Urothelium cell line (cell line): ENCODE results near the gene SLC44A5.
"Not testable (repeated sequence)": the region's sequence is repeated elsewhere in the genome, so short reads cannot be mapped to it uniquely, and the experiment has no call there.

Experiments used
- DNase-seq: peaks from one replicate; pipeline ENCODE4 v3.0.0; 2011; ENCODE audit warnings: low spot score, mixed read lengths
- FAIRE-seq: peaks from 2 replicates; lab custom pipeline; 2011; peaks lifted over from hg19 to GRCh38; lab: Jason Lieb, UNC

SLC44A5 gene

DNA sequence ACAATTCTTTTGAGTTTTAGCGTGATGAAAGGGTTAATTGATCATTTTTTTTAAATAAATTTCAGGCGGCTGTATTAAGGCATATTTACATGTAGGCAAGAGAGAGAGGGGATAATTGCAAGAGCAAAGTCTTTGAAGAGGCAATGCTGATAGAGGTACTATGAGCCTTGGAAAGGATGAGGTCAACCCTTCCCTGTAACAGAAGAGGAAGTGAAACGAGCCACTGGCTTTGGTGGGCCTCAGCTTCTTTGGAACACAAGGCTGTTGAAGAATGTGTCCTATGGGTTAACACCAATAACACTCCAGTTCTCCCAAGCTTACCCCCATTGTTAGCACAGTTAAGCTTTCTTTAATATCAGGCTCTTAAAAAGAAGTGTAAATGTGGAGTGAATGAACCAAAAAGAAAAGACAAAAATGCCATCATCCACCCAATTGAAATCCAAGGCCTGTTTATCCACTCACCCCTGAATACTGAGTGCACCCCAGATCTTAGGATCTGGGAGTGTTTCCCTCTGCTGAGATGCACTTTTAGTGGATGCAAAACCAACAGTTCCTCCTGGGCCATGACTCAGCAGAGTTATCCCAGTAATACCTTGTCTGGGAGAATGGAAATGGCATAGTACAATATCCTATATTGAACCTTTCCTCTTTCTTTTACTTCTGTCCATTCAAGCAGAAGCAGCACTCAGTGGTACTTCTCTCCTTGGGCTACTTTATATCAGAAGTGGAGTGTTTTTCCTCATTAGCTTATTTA, 216.4 kb downstream of the SLC44A5 start:
- DNase-seq (no peak), FAIRE-seq (no peak)

DNA sequence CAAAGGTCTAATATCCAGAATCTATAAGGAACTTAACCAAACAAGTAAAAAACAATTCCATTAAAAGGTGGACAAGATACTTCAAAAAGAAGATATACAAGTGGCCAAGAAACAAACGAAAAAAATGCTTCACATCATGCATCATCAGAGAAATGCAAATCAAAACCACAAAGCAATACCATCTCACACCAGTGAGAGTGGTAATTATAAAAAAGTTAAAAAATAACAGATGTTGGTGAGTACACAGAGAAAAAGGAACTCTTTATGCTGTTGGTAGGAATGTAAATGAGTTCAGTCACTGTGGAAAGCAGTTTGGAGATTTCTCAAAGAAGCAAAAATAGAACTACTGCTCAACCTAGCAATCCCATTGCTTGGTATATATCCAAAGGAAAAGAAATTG, 218.6 kb downstream of the SLC44A5 start:
- DNase-seq (no peak), FAIRE-seq (no peak)

DNA sequence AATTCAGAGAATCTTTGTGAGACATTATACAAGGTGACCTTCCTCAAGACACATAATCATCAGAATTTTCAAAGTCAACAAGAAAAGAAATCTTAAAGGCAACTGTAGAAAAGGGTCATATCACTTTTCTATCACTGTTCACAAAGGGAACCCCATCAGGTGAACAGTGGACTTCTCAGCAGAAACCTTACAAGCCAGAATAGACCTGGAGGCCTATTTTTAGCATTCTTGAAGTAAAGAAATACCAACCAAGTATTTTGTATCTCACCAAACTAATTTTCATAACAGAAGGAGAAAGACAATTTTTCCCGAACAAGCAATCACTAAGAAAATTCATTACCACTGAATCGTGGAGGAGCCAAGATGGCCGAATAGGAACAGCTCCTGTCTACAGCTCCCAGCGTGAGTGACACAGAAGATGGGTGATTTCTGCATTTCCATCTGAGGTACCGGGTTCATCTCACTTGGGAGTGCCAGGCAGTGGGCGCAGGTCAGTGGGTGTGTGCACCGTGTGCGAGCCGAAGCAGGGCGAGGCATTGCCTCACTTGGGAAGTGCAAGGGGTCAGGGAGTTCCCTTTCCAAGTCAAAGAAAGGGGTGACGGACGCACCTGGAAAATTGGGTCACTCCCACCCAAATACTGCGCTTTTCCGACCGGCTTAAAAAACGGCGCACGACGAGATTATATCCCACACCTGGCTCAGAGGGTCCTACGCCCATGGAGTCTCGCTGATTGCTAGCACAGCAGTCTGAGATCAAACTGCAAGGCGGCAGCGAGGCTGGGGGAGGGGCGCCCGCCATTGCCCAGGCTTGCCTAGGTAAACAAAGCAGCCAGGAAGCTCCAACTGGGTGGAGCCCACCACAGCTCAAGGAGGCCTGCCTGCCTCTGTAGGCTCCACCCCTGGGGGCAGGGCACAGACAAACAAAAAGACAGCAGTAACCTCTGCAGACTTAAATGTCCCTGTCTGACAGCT, 235.2 kb downstream of the SLC44A5 start:
- DNase-seq, FAIRE-seq: not testable (repeated sequence)

DNA sequence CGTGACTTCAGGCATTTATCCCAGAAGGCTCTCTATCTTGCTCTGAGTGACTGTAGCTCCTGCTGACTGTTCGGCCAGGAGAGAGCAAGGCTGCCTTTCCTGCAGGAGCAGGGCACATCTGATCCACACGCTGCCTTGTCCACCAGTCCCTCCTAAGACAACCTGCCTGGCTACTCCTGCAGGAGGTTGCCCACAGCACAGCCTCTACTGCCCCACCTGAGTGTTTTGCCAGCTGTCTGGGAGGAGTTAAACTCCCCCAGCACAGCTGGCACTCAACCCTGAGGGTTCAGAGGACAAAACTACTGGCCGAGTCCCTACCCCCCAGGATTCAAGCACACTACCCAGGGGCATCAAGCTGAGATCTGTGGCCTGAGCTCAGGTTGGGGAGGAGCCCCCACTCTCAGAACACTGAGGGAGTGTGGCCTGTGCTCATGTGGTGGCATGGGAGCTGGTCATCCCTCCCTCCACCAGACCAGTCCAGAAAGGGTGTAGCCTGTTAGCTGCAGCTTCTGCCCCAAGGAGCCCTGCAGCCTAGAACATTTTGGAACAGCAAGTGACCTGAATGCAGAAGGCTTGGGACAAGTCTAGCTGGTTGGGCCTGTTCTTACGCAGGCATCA, 237.3 kb downstream of the SLC44A5 start:
- FAIRE-seq (peak; percentile 5), DNase-seq (no peak)

DNA sequence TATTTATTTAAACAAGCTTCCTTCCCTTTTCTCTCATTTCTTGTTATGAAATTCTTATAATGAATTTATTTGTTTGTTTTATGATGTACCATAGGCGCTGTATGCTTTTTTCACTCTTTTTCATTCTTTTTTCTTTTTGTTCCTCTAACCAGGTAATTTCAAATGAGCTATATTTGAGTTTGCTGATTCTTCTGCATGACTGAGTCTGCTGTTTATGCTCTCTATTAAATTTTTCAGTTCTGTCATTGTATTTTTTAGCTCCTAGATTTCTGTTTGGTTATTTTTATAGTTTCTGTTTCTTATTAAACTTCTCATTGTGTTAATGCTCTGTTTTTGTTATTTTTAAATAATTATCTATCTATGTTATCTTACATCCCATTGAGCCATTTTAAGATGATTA, 244.3 kb downstream of the SLC44A5 start:
- no peak for DNase-seq

DNA sequence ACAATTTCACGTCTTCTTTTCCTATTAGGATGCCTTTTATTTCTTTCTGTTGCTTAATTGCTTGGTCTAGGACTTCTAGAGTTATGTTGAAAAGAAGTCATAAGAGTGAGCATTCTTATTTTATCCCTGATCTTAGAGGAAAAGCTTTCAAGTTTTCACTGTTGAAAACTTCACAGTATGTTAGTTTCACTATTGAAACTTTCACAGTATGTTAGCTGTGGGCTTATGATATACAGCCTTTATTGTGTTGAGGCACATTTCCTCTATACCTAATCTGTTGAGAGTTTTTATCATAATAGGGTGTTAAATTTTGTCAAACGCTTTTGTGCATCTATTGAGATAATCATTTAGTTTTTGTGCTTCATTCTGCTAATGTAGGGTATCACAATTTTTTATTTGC, 249.7 kb downstream of the SLC44A5 start:
- DNase-seq (no peak), FAIRE-seq (no peak)

More for the DNA sequence above, 244.3 kb downstream of the SLC44A5 start:
- no peak for FAIRE-seq

DNA sequence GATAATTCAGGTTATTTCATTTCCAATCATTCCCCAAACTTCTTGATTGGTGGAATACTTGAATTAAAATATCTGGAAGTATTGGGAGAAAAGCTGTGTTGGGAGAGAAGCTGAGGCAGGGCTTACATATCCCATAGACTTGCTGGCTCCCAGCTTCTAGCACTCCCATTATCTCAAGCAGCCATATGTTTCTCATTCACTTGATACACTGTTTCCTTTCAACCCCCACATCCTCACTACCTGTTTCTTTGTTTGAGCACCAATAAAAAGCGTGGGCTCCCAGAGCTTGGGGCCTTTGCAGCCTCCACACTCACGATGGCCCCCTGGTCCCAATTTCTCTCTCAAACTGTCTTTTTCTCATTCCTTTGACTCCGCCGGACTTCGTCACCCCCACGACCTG, 256.6 kb downstream of the SLC44A5 start:
- DNase-seq, FAIRE-seq: not testable (repeated sequence)

DNA sequence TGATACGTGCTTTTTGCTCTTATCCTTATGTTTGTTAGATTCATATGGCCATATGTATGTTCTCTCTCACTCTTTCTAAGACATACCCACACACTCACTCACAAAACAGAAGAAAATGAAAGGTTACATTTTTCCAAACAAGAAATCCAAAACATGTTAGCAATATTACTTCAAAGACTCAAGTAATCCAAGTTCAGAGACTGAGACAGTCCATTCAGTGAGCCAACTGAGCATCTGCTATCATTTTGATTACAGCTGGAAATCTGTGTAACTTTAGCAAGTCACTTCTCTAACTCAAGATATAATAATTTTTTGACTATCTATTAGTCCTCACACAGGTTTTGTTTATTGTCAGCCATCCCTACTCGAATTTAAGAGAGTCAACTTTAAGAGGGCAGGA, 257.9 kb downstream of the SLC44A5 start:
- DNase-seq = no peak
- FAIRE-seq = no peak

DNA sequence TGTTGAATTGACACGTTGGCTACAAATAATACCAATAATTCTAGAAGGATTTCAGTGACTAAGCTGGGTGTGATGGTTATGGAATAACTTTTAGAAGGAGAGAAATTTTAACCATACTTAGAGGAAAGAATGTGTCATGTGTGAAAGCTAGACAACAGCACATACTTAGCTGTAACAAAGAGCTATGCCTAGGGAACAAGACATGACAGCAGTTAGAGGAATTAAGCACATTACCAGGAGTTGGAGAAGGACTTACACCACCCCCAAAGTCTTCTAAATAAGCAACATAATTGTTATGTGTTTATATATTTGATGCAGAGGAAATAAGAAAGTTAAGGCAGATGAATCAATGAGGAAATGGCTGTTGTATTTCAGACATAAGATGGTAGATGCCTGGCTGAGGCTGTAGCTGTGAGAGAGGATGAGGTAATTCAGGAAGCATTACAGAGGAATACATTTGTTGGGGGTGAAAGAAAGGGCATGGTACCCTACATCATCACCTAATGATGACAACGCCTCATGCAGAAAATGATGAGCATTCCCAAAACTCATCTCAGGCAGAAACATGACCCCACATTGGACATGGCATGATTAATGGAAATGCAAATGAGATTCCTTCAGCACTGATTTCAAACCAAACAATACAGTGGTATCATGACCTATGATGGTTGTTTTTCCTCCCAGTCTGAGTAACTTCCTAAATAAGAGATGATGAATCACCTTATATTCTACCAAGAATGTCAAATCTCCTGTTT, 265.2 kb downstream of the SLC44A5 start:
- peak; percentile 4 for DNase-seq
- no peak for FAIRE-seq

DNA sequence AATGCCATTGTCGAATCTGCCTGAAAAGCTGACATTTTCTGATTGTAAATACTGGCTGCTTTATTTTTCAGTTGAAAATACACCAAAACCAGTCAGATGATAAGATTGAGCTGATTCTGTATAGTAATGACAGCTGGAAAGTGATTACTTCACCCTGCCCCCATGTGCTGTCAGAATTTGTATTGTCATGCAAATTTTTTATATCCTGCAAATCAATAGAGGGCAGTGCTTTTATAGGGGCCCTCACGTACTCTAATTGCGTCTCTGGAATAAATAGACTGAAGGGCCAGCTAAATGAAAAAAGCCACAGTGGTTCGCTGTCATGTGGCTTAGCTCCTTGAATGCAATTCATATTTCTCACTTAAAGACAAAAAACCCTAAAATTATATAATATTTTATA, 268.1 kb downstream of the SLC44A5 start:
- FAIRE-seq = no peak

DNA sequence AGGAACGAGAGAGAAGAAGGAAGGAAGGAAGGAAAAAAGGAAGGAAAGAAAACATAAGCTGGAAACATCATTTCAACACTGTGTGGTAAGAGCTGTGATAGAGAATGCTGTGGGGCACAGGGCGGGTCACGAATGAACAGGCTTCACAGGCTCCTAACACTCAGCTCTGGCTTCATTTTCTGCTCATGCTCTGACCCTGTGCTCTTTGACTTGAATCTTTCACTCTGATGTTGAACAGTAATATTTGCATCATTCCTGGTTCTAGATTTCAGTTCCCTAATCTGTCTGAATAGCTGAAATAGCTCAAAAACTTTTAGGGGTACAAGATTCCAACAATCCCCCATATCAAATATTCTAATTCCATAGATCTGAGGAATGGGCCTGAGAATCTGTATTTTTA, 269.4 kb downstream of the SLC44A5 start:
- no peak for FAIRE-seq
- no peak for DNase-seq

More for the DNA sequence above, 268.1 kb downstream of the SLC44A5 start:
- no peak for DNase-seq

DNA sequence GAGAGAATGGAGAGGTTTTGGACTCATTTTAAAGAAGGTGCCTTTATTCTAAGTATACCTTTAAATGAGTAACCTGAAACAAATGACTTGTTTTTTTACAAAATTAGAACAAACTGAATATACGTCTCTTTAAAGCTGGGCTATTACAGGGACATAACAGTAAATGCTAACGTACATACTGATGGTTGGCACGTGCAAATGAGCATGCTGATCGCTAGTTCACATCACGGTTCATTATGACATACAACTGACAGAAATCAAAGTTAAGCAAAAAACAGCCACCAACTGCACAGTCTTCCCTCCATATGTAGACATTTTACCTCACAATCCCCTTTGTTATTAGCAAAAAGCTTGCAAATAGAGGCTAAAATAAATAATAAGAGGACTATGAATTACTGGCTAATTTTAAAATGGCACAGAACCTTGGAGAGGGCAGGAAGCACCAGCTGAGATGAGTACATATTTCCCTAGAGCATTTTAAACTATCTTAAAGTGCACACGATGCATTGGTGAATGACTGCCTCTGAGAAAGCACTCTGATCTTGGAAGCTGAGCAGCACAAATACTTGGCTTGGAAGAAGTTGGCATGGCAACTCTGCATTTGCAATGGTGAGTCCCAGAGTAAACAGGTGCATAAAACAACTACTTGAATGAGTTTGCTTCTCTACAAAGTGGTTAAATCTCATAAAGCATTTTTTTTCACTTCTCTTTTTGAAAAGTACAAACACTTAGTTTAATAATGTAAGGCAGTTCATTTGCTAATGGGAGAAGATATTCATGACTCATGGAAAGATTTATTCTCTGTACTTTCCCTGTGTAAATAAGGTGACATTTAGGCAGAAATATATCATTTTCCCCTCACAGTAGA, 272.1 kb downstream of the SLC44A5 start:
- no peak for FAIRE-seq
- no peak for DNase-seq

DNA sequence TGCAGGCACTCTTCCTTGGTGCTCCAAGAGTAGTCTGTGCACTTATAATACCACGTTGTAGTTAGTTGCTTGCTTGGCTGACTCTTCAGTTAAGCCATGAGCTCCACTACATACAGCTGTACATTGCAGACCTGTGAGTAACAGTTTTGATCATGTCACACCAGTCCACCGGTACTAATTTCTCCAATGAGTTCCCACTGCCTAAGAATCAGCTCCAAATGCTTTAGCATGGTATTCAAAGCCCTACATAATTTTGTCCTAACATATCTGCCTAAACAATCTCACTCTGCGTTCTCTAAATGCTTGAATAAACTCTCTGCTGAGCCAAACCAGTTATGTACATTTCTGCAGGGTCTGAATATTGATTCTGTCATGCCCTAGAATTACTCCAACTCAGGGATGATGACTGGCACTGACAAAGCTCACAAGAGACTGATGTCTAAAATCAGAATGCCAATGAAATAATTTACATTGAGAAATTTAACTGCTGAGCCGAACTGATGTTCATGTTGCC, 276.0 kb downstream of the SLC44A5 start:
- DNase-seq = no peak
- no peak for FAIRE-seq

DNA sequence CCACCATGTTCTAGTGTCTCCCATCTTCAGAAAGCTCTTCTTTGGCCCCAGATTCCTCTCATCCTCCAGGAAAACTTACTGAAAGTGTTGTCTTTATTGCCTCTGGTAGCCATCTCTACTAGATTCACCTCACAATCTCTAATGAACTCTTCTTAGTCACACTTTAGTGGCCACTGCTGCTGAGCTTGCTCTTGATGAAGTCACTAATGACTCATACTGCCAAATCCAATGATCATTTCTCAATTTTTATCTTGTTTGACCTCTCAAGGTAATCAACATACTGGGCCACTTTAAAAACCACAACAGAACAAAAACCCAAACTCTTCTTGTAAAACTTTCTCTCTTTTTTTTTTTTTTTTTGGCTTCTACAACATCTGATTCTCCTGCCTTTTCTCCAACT, 280.3 kb downstream of the SLC44A5 start:
- no peak for FAIRE-seq
- DNase-seq = no peak

DNA sequence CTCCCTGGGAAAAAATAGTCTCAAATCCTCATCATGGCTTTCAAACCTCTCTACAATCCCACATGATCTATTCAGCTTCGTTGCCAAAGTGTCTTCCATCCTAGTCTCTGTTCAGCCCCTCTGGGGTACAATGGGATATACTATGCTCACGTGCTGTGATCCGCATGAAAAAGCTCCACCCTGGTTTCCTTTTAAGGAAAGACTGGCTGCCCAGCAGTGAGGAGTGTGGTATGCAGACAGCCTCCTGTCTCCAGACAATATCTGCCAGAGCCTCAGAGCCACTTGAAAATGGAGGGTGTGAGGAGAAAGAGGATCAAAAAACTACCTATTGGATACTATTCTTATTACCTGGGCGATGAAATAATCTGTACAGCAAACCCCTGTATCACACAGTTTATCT, 282.2 kb downstream of the SLC44A5 start:
- DNase-seq (no peak), FAIRE-seq (no peak)

DNA sequence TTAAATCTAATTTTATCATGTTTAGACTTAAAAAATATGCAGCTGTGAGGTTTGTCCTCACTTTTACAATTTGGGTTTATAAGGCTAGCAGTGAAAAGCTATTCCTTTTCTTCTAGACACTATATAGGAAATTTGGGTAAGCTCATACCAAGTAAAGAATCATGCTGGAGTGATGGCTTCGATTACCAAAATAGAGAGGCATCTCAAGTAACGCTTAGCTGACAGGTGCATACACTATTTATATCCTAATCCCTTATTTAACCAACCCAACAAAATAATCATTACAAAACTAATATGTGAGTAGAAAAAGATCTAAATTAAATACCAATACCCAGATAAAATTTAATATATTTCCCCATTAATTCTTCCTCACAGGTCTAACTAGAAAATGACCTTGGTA, 283.5 kb downstream of the SLC44A5 start:
- no peak for FAIRE-seq
- DNase-seq = no peak

DNA sequence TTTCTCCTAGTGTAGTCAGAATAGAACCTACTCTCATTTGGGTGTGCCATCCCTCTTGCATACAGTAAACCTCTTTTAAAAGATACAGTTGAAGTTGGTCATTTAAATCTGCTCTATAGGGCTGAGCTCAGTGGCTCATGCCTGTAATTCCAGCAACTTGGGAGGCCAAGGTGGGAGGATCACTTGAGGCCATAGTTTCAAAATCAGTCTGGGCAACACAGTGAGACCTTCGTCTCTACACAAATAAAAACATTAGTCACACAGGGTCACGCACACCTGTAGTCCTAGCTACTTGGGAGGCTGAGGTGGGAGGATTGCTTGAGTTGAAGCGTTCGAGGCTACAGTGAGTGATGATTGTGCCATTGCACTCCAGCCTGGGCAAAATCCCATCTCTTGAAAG, 292.9 kb downstream of the SLC44A5 start:
- FAIRE-seq (no peak), DNase-seq (no peak)

DNA sequence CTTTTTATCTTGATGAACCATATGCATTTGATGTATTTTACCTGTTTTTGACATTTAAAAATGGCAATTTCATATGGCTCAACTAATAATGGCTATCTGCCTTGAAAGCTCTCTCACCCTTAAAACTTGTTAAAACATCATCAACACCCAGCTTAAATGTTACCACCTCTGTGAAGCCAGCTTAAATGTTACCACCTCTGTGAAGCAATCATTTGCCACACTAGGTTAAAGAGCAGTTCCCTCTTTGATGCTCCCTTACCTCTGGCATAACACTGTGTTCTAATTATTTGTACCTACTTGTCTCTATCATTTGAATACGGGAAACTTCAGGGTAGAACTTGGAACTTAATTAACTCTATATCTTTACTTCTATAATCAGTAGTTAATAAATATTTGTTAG, 294.7 kb downstream of the SLC44A5 start:
- FAIRE-seq (no peak), DNase-seq (no peak)

DNA sequence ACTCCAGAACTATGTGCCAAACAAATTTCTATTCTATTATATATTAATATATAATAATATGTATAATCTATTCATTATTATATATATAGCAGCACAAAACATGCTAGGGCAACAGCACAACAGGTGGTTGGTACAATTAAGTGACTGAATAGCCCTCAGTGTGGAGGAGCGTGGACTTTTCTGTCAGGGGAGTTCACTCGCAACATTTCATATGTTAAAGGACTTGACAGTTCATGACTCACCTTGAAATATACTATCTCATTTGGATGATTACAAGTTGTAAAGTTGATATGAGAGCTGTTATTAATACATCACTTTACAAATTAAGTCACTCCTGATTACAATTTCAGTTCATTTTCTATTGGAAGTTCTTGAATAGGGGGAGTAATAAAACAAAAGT, 298.3 kb downstream of the SLC44A5 start:
- no peak for FAIRE-seq
- DNase-seq = no peak

DNA sequence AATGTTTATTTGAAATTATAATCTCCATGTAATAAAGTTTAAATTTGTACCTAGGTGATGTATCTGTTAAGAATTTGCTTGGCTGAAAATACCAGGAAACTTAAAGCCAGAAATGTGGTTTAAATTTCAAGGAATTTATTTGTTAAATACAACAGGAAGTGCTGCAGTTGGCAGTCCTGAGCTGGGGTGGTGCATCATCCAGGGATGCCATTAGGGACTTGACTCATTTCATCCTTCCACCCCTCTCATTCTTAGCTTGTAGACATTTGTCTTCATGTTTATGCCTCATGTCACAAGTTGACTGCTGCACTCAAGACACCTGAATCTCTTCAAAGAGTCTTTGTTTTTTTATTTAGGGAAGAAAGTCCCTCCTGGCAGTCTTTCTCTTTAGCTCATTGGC, 300.8 kb downstream of the SLC44A5 start:
- DNase-seq = peak; percentile 33
- FAIRE-seq = no peak
